ENCODE results near the gene SORD.

SORD gene

DNA sequence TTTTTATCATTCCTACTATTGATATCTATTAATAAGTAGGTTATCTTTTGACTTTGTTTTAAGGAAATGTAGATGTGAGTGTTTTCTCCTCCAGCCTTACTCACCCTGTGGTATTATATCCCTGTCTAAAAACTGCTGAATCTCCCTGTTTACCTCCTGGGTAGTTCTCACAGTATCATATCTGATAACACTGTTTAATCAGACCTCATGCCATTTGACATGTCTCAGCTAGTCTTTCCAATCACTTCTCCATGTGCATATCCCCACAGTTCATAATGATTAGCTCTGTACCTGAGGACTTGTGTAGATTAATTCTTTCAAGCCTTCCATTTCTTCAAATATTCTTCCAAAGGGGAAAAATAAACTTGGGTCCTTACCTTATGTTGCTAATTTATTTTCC, 60.2 kb downstream of the SORD start:
- H3K27me3 ChIP-seq (ENCODE audit: control insufficient read depth, insufficient read depth, low read length, poor library complexity, severe bottlenecking): no peaks in the 10 kb centered on the region
- no peak overlapping the region for H3K4me3 ChIP-seq (ENCODE audit: insufficient read depth, low read depth, low read length)
- no peaks in the 10 kb centered on the region for H3K4me1 ChIP-seq (ENCODE audit: control insufficient read depth, insufficient read depth, low read length)
- no peak overlapping the region for H3K27ac ChIP-seq (ENCODE audit: insufficient read depth, low read depth, low read length, poor library complexity, severe bottlenecking)
- no peaks in the 10 kb centered on the region for H3K36me3 ChIP-seq (ENCODE audit: control insufficient read depth, insufficient read depth, low read length)
- H3K9me3 ChIP-seq (ENCODE audit: control insufficient read depth, low read length): no peaks in the 10 kb centered on the region

DNA sequence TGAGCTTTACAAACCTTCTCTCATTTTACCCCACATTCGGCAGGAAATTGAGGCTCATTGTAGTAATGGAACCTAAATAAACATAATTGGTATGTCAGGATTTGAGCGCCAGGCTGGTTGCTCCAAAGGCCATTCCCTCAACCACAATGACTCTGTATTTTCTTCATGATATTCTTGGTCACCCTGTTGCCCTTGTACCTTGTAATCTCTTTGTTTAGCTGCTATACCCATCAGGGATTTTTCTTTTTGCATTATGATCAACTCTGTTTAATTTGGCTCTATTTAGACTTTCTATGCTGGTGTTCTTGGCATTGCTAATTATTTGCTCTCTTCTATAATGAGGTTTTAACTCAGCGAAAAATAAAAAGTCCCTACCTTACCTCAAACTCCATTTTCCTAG, 61.2 kb downstream of the SORD start:
- Histone ChIP-seq H3K4me1 (ENCODE audit: control insufficient read depth, insufficient read depth, low read length) (no peaks in the 10 kb centered on the region), H3K4me3 (ENCODE audit: insufficient read depth, low read depth, low read length) (no peak overlapping the region), H3K36me3 (ENCODE audit: control insufficient read depth, insufficient read depth, low read length) (no peaks in the 10 kb centered on the region), H3K27me3 (ENCODE audit: control insufficient read depth, insufficient read depth, low read length, poor library complexity, severe bottlenecking) (no peaks in the 10 kb centered on the region), H3K9me3 (ENCODE audit: control insufficient read depth, low read length) (no peaks in the 10 kb centered on the region), H3K27ac (ENCODE audit: insufficient read depth, low read depth, low read length, poor library complexity, severe bottlenecking) (no peak overlapping the region)
- 91 to 94% methylated on average over 2 to 3 of the region's 3 CpGs for WGBS, 2 experiments

DNA sequence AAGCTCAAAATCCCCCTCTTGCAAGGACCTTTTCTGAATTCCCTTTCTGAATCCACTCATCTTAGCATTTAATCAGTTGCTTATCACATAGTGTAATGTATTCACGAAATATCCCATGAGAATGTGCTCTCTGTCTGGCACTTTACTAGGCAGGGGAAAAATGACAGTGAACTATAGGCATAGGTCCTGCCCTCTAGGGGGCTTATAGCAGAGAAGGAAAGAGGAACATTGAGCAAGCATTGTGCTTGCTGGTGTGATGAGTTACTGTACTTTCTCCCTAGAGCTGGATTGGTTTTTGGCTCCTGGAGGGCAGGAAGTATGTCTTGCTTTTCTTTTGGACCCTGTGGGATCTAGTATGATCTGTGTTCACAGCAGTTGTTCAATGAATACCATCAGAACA, 64.5 kb downstream of the SORD start:
- H3K27ac ChIP-seq (ENCODE audit: insufficient read depth, low read depth, low read length, poor library complexity, severe bottlenecking): no peak overlapping the region
- H3K9me3 ChIP-seq (ENCODE audit: control insufficient read depth, low read length): no peaks in the 10 kb centered on the region
- no peaks in the 10 kb centered on the region for H3K27me3 ChIP-seq (ENCODE audit: control insufficient read depth, insufficient read depth, low read length, poor library complexity, severe bottlenecking)
- 93 to 95% methylated on average over 1 of the region's 1 CpG for WGBS, 2 experiments
- H3K4me1 ChIP-seq (ENCODE audit: control insufficient read depth, insufficient read depth, low read length): no peaks in the 10 kb centered on the region
- H3K36me3 ChIP-seq (ENCODE audit: control insufficient read depth, insufficient read depth, low read length): no peaks in the 10 kb centered on the region
- H3K4me3 ChIP-seq (ENCODE audit: insufficient read depth, low read depth, low read length): no peak overlapping the region

DNA sequence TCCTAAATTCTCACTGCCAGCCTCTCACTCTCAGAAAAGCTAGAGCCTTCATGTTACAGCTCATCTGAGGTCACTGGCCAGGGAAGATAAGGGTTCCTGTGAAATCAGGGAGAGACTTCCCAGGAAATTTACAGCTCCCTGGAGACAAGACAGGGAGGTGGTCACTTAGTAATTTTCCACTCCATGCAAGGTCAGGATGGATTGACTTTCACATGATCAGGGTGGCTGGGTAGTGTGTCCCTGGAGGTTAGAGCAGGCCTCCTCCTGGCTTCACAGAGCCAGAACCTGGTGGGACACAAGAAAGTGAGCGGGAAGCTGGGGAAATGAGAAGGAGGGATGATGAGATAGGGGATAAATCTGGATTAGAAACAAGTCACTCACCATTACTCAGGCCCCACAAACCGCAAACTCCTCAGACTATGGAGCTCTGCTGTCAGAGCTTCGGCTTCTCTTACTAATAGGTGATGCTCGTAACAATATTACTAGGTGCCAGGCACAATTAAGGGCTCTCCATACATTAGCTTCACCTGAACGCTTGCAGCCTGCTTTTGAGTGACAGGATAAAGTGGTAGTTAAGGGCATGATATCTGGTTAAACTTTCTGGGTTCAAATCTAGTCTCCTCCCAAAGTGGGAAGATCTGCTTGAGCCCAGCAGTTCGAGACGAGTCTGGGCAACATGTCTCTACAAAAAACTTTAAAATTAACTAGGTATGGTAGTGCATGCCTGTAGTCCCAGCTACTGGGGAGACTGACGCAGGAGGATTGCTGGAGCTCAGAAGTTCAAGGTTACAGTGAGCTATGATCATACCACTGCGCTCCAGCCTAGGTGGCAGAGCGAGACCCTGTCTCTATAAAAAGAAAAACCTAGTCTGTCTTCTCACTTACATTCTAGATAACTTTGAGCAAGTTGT, 66.1 kb downstream of the SORD start:
- 93 to 96% methylated on average over 9 to 10 of the region's 10 CpGs for WGBS, 2 experiments

DNA sequence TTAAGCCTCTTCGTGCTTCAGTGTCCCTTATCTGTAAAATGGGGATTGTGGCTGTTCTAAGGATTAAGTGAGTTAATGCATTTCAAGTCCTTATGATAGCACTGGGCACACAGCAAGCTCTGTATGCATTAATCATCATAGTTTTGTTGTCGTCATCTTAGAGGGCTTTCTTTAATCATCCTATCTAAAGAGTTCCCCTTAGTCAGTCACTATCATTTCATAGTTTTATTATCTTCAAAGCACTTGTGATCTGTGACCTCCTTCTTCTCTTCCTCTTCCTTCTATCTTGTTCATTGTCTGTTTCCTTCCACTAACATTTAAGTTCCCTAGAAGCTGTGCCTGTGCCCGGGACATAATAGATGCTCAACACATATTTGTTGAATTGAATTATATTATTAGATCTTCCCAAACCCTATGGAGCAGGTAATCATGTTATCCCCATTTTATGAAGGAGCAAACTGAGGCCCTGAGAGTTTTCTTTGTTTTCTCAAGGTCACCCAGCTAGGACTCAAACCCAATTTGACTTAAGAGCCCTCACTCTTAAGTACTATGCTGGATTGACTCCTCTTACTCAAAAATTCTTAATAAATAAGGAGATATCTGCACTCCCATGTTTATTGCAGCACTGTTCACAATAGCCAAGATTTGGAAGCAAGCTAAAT, 66.8 kb downstream of the SORD start:
- 82 to 86% methylated on average over 2 of the region's 3 CpGs for WGBS, 2 experiments
- H3K27me3 ChIP-seq (ENCODE audit: control insufficient read depth, insufficient read depth, low read length, poor library complexity, severe bottlenecking): no peaks in the 10 kb centered on the region
- H3K4me1 ChIP-seq (ENCODE audit: control insufficient read depth, insufficient read depth, low read length): no peaks in the 10 kb centered on the region
- H3K36me3 ChIP-seq (ENCODE audit: control insufficient read depth, insufficient read depth, low read length): no peaks in the 10 kb centered on the region
- no peak overlapping the region for H3K4me3 ChIP-seq (ENCODE audit: insufficient read depth, low read depth, low read length)
- no peaks in the 10 kb centered on the region for H3K9me3 ChIP-seq (ENCODE audit: control insufficient read depth, low read length)
- no peak overlapping the region for H3K27ac ChIP-seq (ENCODE audit: insufficient read depth, low read depth, low read length, poor library complexity, severe bottlenecking)

More for the DNA sequence above, 66.1 kb downstream of the SORD start:
- H3K27ac ChIP-seq (ENCODE audit: insufficient read depth, low read depth, low read length, poor library complexity, severe bottlenecking): no peak overlapping the region
- H3K4me1 ChIP-seq (ENCODE audit: control insufficient read depth, insufficient read depth, low read length): no peaks in the 10 kb centered on the region
- no peaks in the 10 kb centered on the region for H3K36me3 ChIP-seq (ENCODE audit: control insufficient read depth, insufficient read depth, low read length)
- no peak overlapping the region for H3K4me3 ChIP-seq (ENCODE audit: insufficient read depth, low read depth, low read length)
- H3K27me3 ChIP-seq (ENCODE audit: control insufficient read depth, insufficient read depth, low read length, poor library complexity, severe bottlenecking): no peaks in the 10 kb centered on the region
- H3K9me3 ChIP-seq (ENCODE audit: control insufficient read depth, low read length): no peaks in the 10 kb centered on the region

DNA sequence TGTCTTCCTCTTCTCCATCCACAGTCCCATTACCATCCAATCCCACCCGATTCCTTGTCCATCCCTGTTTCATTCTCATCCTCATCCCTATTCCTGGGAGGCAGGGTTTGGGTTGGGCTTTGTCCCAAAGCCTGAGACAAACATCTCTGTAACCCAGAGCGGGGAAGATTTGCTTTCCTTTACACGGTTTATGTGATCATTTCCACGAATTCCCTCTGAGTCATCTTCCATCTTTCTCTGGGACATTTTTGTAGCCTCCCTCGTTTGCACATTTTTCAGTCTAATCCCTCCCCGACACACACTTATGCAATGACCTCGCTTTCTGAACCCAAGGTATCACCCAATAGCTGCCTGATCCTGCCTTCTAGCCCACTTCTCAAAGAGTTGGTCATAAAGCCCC, 68.2 kb downstream of the SORD start:
- no peak overlapping the region for H3K4me3 ChIP-seq (ENCODE audit: insufficient read depth, low read depth, low read length)
- H3K4me1 ChIP-seq (ENCODE audit: control insufficient read depth, insufficient read depth, low read length): no peaks in the 10 kb centered on the region
- H3K9me3 ChIP-seq (ENCODE audit: control insufficient read depth, low read length): no peaks in the 10 kb centered on the region
- H3K27me3 ChIP-seq (ENCODE audit: control insufficient read depth, insufficient read depth, low read length, poor library complexity, severe bottlenecking): no peaks in the 10 kb centered on the region
- no peaks in the 10 kb centered on the region for H3K36me3 ChIP-seq (ENCODE audit: control insufficient read depth, insufficient read depth, low read length)
- no peak overlapping the region for H3K27ac ChIP-seq (ENCODE audit: insufficient read depth, low read depth, low read length, poor library complexity, severe bottlenecking)
- WGBS, 2 experiments: 71 to 73% methylated on average over 7 of the region's 7 CpGs

DNA sequence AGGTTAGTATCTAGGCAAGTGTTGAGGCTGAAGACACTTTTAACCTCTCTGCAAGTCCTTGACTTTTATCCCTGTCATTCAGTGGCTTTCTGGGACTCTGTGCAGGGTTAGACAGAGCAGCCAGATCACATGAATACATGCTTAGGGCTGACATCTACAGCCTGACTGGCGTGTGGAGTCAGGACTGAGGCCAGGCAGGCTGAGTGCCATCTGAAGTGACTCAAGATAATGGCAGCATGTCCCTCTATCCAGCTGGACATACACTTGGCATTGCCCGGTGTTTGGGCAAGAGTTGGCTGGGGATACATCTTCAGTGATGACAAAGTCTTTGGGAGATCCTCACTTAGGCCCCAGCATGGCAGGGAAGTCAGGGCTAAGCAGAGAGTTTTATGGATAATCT, 68.6 kb downstream of the SORD start:
- WGBS, 2 experiments: 89 to 94% methylated on average over 2 of the region's 2 CpGs
- no peaks in the 10 kb centered on the region for H3K36me3 ChIP-seq (ENCODE audit: control insufficient read depth, insufficient read depth, low read length)
- H3K4me1 ChIP-seq (ENCODE audit: control insufficient read depth, insufficient read depth, low read length): no peaks in the 10 kb centered on the region
- H3K9me3 ChIP-seq (ENCODE audit: control insufficient read depth, low read length): no peaks in the 10 kb centered on the region
- no peak overlapping the region for H3K4me3 ChIP-seq (ENCODE audit: insufficient read depth, low read depth, low read length)
- H3K27me3 ChIP-seq (ENCODE audit: control insufficient read depth, insufficient read depth, low read length, poor library complexity, severe bottlenecking): no peaks in the 10 kb centered on the region
- no peak overlapping the region for H3K27ac ChIP-seq (ENCODE audit: insufficient read depth, low read depth, low read length, poor library complexity, severe bottlenecking)

DNA sequence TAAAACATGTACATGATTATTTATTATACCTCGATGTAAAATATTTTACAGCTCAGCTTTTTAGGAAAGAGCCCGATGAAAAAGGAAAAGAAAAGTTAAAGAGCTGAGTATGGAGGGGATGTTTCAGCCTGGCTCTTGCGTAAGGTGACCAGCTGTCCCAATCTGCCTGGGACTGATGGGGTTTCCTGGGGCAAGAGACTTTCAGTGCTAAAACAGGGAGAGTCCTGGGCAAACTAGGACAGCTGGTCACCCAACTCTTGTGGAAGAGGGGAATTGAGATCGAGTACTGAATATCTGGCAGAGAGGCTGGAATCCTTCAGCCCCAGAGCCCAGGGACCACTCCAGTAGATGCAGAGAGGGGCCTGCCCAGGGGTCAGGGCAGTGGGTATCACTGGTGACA, 70.0 kb downstream of the SORD start:
- WGBS, 2 experiments: 95 to 96% methylated on average over 4 of the region's 4 CpGs
- Histone ChIP-seq H3K27ac (ENCODE audit: insufficient read depth, low read depth, low read length, poor library complexity, severe bottlenecking) (no peak overlapping the region), H3K9me3 (ENCODE audit: control insufficient read depth, low read length) (no peaks in the 10 kb centered on the region), H3K4me1 (ENCODE audit: control insufficient read depth, insufficient read depth, low read length) (no peaks in the 10 kb centered on the region), H3K27me3 (ENCODE audit: control insufficient read depth, insufficient read depth, low read length, poor library complexity, severe bottlenecking) (no peaks in the 10 kb centered on the region), H3K36me3 (ENCODE audit: control insufficient read depth, insufficient read depth, low read length) (no peaks in the 10 kb centered on the region), H3K4me3 (ENCODE audit: insufficient read depth, low read depth, low read length) (no peak overlapping the region)

DNA sequence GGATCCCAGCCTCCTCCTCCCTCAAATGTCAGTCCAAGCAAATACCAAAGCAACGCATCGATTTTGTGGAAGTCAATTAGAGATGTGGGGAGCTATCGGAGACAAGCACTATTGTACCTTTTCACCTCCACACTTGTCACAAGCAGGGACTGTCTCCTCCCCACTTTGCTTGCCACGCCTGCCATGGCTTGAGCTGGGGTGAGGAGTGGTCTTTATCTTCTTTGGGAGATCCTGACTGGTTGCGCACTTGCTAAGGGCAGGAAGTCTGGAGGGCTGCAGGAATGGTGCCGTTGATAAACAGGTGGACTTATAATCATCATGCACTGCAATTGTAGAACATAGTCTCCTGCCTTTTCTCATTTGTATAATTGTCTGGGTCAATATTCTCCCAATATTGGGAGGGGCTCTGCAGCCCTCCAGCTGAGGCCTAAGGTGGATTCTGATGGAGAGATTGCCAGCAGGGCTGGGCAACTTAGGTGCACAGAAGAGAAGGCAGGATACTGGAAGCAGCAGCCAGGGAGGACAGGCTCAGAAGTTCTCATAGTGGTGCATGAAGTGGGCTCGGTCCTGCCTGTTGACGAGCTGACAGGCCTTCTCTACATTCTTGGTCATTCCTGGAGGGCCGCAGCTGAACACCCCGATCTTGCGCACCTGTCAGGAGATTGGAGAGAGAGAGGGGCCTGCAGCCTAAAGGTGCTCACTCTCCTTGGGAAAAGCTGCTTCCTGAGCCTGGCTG, 70.8 kb downstream of the SORD start:
- WGBS, 2 experiments: 91 to 93% methylated on average over 11 of the region's 11 CpGs
- no peaks in the 10 kb centered on the region for H3K4me1 ChIP-seq (ENCODE audit: control insufficient read depth, insufficient read depth, low read length)
- H3K27ac ChIP-seq (ENCODE audit: insufficient read depth, low read depth, low read length, poor library complexity, severe bottlenecking): no peak overlapping the region
- no peaks in the 10 kb centered on the region for H3K36me3 ChIP-seq (ENCODE audit: control insufficient read depth, insufficient read depth, low read length)
- H3K27me3 ChIP-seq (ENCODE audit: control insufficient read depth, insufficient read depth, low read length, poor library complexity, severe bottlenecking): no peaks in the 10 kb centered on the region
- H3K4me3 ChIP-seq (ENCODE audit: insufficient read depth, low read depth, low read length): no peak overlapping the region
- H3K9me3 ChIP-seq (ENCODE audit: control insufficient read depth, low read length): no peaks in the 10 kb centered on the region

DNA sequence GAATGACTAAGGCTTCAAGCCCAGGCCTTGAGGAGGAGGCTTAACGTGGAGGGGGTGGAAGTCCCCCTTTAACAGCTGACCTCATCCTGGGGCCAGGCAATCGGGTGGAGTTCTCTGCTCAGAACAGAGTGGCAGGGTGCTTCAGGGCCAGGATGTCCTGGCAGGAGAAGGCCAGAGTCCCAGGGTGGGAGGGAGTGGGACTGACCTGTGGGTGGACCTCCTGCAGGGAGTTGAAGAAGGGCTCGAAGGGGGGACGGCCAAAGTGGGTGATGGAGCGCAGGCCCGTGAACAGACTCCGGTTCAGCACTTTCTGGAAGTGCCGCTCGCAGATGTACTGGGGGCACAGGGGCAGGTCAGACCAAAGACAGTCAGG, 71.3 kb downstream of the SORD start:
- WGBS, 2 experiments: 85% methylated on average over 9 of the region's 9 CpGs
- Histone ChIP-seq H3K9me3 (ENCODE audit: control insufficient read depth, low read length) (no peaks in the 10 kb centered on the region), H3K4me1 (ENCODE audit: control insufficient read depth, insufficient read depth, low read length) (no peaks in the 10 kb centered on the region)

More for the DNA sequence above, 71.3 kb downstream of the SORD start:
- Histone ChIP-seq H3K27me3 (ENCODE audit: control insufficient read depth, insufficient read depth, low read length, poor library complexity, severe bottlenecking) (no peaks in the 10 kb centered on the region), H3K36me3 (ENCODE audit: control insufficient read depth, insufficient read depth, low read length) (no peaks in the 10 kb centered on the region), H3K27ac (ENCODE audit: insufficient read depth, low read depth, low read length, poor library complexity, severe bottlenecking) (no peak overlapping the region), H3K4me3 (ENCODE audit: insufficient read depth, low read depth, low read length) (no peak overlapping the region)
